AG04450 (cell line): ENCODE measurements around the gene OR2W3. TPM values are rescaled to one million over a fixed set of nuclear protein-coding genes. Genes with fewer than 3 reads are reported as not detected.

Experiments used
- CTCF ChIA-PET: fragments of 300-600, 350-600 bp; formaldehyde crosslinking; extraction: SDS; loops from one replicate; lab custom pipeline; 2022; ENCODE audit warnings: antibody characterized with exemption, inconsistent platforms; lab: Charles Lee
- POLR2A ChIA-PET: fragments of 350-600 bp; formaldehyde crosslinking; extraction: SDS; loops from one replicate; lab custom pipeline; 2021; ENCODE audit warnings: antibody characterized with exemption, inconsistent platforms; lab: Yijun Ruan, JAX
- DNase-seq: peaks from one replicate; pipeline ENCODE4 v3.0.0-alpha.2; 2011; ENCODE audit warnings: low read depth, low spot score
- H3K27ac ChIP-seq: one replicate; pipeline ENCODE4 v1.5.1; 2012; ENCODE audit warnings: low read depth, low read length, control low read depth
- H3K27me3 ChIP-seq: one replicate; pipeline ENCODE4 v1.6.0; 2012; ENCODE audit warnings: low read length; ENCODE audit not compliant: control insufficient read depth, insufficient read depth
- H3K4me3 ChIP-seq: 2 replicates; pipeline ENCODE4 v1.5.1; 2011; ENCODE audit warnings: mild to moderate bottlenecking, low read depth, low read length, control low read depth
- H3K9me3 ChIP-seq: 2 replicates; pipeline ENCODE4 v1.5.1; 2012; ENCODE audit warnings: low read length; ENCODE audit not compliant: control insufficient read depth, insufficient read depth
- CTCF ChIP-seq: IDR thresholded peaks from 2 replicates; pipeline ENCODE4 v1.5.1; 2011; ENCODE audit warnings: low read depth, low read length, control low read depth, inconsistent platforms
- polyA plus RNA-seq: library from polyadenylated mRNA; depleted of rRNA; stranded (reverse); fragments of >200 nt; gene quantifications from 2 replicates; pipeline ENCODE4 v1.2.3, GENCODE V29; 2011

OR2W3 gene
- polyA plus RNA-seq, 1 experiment: not detected

GRCh38 chr1:247914941-247915662 lies 19.7 kb downstream of the OR2W3 start:
- H3K27ac ChIP-seq: no peak overlapping the region
- H3K27me3 ChIP-seq: no peaks in the 10 kb centered on the region
- peaks cover 15% of the 10 kb centered on the region for H3K9me3 ChIP-seq
- POLR2A ChIA-PET: no interaction called here
- no peak for TF ChIP-seq CTCF
- DNase-seq: no peak
- CTCF ChIA-PET: no interaction called here
- H3K4me3 ChIP-seq: no peak overlapping the region

- no peak for TF ChIP-seq CTCF
- ChIA-PET POLR2A (no interaction called here), CTCF (no interaction called here)
- H3K27me3 ChIP-seq: no peaks in the 10 kb centered on the region
- no peak for DNase-seq
- no peak within 1 kb of the TSS for H3K27ac ChIP-seq
- peaks cover 10% of the 10 kb centered on the region; the same call in 1 of the 2 replicates for H3K9me3 ChIP-seq
- no peak within 1 kb of the TSS for H3K4me3 ChIP-seq
Observed at GRCh38 chr1:247919952-247920351, 24.6 kb downstream of the OR2W3 start, which contains the start of gene OR2T8. TSS of gene OR2T8 (plus strand) at chr1:247920252. CDS start at chr1:247921018, 766 bp downstream.

- Histone ChIP-seq H3K4me3 (no peak overlapping the region), H3K27me3 (no peaks in the 10 kb centered on the region), H3K9me3 (peaks cover 6% of the 10 kb centered on the region), H3K27ac (no peak overlapping the region)
- TF ChIP-seq CTCF: no peak
- POLR2A ChIA-PET: no interaction called here
- CTCF ChIA-PET: no interaction called here
- no peak for DNase-seq
Observed at GRCh38 chr1:247923941-247924340, 28.6 kb downstream of the OR2W3 start.

DNA sequence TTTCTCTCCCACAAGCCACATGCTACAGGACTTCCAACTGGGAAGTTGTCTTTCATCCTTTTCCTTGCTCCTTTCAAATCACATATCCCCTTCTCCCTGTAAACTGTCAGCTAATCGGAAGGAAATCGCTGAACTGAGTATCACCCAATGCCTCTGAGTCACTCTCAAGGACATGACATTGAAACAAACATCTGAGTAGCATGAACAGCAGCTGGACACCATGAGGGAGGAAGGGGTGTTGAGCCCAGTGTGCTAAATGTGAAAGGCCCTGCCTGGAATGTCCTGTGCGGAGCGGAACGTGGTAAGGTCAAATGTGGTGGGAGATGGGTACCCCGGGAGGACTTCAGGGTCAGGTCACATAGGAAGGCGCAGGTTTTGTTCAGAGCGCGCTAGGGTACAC lies 29.5 kb downstream of the OR2W3 start, which contains the start of gene OR2AJ1:
Gene OR2AJ1, plus strand, starts transcription at position 22 of the 400 bp plus-strand sequence. CDS start 8,880 bp downstream, outside the sequence.
- peaks cover 6% of the 10 kb centered on the region for H3K9me3 ChIP-seq
- ChIA-PET POLR2A (no interaction called here), CTCF (no interaction called here)
- no peak for TF ChIP-seq CTCF
- H3K4me3 ChIP-seq: no peak within 1 kb of the TSS
- no peak within 1 kb of the TSS for H3K27ac ChIP-seq
- H3K27me3 ChIP-seq: no peaks in the 10 kb centered on the region
- no peak for DNase-seq

GRCh38 chr1:247933989-247934388 lies 38.6 kb downstream of the OR2W3 start:
- H3K4me3 ChIP-seq: no peak overlapping the region
- POLR2A ChIA-PET: no interaction called here
- no peak for TF ChIP-seq CTCF
- no peak overlapping the region for H3K27ac ChIP-seq
- CTCF ChIA-PET: no interaction called here
- H3K9me3 ChIP-seq: peaks cover 24% of the 10 kb centered on the region
- no peaks in the 10 kb centered on the region for H3K27me3 ChIP-seq
- DNase-seq: no peak
